SJCRH30 (cell line): ENCODE results near the gene ACTN1. TPM values are rescaled to one million over a fixed set of nuclear protein-coding genes. Genes with fewer than 3 reads are reported as not detected.
"Not testable (repeated sequence)": the region's sequence is repeated elsewhere in the genome, so short reads cannot be mapped to it uniquely, and the experiment has no call there.

Experiments used
- DNase-seq, 2 experiments: peaks; one replicate each; pipeline ENCODE4 v3.0.0-alpha.2; 2015 to 2020
- H3K27ac ChIP-seq: fragments of 250-450 bp; sonication (Bioruptor Pico); 2 replicates; pipeline ENCODE4 v1.5.1; 2020; ENCODE audit warnings: mild to moderate bottlenecking, moderate library complexity
- H3K27me3 ChIP-seq: fragments of 250-450 bp; sonication (Bioruptor Pico); 2 replicates; pipeline ENCODE4 v1.5.1; 2020; ENCODE audit warnings: mild to moderate bottlenecking, moderate library complexity
- H3K36me3 ChIP-seq: fragments of 250-450 bp; sonication (Bioruptor Pico); 2 replicates; pipeline ENCODE4 v1.5.1; 2020; ENCODE audit warnings: mild to moderate bottlenecking, moderate library complexity
- H3K4me1 ChIP-seq: fragments of 250-450 bp; sonication (Bioruptor Pico); 2 replicates; pipeline ENCODE4 v1.5.1; 2020; ENCODE audit warnings: mild to moderate bottlenecking, moderate library complexity
- H3K4me3 ChIP-seq: fragments of 250-450 bp; sonication (Bioruptor Pico); 2 replicates; pipeline ENCODE4 v1.5.1; 2020; ENCODE audit warnings: mild to moderate bottlenecking, moderate library complexity
- H3K9me3 ChIP-seq: fragments of 250-450 bp; sonication (Bioruptor Pico); replicated peaks from 2 replicates; pipeline ENCODE4 v1.5.1; 2020; ENCODE audit warnings: mild to moderate bottlenecking, moderate library complexity
- total RNA-seq: library from RNA; depleted of rRNA; stranded (reverse); fragments of >200 nt; shearing (Covaris generic); gene quantifications from 2 replicates; pipeline ENCODE4 v1.2.3, GENCODE V29; 2014; rRNA removed

The ACTN1 gene
- 101 and 104 TPM in 2 replicates for total RNA-seq

DNA sequence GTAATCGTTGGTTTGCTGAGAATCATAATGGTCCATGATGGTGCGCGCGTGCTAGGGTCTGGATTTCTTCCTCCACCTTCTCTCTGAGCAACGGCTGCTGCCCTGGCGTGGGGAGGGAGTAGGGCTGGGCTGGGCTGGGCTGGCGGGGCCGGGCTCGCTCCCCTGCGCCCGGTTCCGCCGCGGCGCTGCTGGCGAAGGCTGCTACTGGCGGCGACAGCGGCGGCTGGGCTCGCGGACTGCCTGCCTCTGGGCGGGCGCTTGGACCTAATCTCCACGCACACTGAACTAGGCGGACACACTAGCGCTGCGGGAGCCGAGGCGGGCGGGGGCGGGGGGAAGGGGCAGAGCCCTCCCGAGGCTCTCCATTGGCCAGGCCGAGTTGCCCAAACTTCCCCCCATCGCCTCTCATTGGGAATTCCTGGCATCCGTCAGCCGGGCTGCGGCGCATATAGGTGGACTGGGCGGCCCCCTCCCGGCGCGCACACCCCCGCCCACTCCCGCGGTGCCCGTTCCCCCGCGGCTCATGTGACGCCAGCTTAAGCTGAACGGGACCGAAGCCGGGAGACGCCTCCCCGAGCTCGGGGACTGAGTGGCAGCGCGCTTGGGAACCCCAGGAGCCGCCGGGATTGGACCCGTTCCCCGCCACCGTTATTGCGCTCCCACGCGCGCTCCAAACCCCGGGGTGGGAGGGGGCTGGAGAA is at the start of gene ACTN1:
Gene ACTN1 (minus strand): TSS at position 282 of the 701 bp plus-strand sequence. CDS start 246 bp downstream, at position 36.
- DNase-seq = peak; percentile 95 to 97
- peaks cover 11% of the 10 kb centered on the region for H3K4me1 ChIP-seq
- peak within 1 kb of the TSS; percentile 81 for H3K4me3 ChIP-seq
- no peaks in the 10 kb centered on the region for H3K27me3 ChIP-seq
- peaks cover 18% of the 10 kb centered on the region for H3K36me3 ChIP-seq
- H3K27ac ChIP-seq = peak within 1 kb of the TSS; percentile 79
- no peaks in the 10 kb centered on the region for H3K9me3 ChIP-seq

DNA sequence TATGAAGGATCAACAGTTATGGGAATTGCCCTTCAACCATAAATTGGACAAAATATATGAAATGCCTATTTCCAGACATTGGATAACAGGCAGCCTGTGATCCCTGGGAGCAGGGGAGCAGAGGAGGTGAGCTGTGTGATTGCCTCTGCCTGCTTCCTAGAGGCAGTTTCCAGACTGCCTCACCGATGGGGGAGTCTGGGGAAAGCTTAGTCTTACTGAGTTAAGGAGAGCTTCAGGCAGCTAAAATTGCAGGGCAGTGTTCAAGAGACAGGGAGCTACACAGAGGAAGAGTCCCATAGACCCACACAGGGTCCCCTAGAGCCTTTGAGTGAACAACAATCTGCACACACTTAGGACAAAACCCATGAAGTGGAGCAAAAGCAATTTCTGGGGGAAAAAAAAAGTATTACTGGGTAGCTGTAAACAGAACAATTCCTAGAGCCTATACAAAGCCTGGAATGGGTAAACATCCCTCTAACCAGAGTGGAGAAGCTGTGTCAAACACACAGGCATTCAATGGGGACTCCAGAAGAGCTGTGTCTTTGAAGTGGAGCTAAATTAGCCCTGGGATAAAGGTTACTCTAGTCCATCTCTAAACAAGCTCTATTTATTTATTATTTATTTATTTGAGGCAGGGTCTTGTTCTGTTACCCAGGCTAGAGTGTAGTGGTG is 48.3 kb upstream of the ACTN1 start:
- DNase-seq = no peak
- no peaks in the 10 kb centered on the region for H3K4me1 ChIP-seq
- H3K27ac ChIP-seq = no peak overlapping the region
- no peaks in the 10 kb centered on the region for H3K27me3 ChIP-seq
- H3K36me3 ChIP-seq = no peaks in the 10 kb centered on the region
- H3K9me3 ChIP-seq = no peaks in the 10 kb centered on the region
- H3K4me3 ChIP-seq = no peak overlapping the region

DNA sequence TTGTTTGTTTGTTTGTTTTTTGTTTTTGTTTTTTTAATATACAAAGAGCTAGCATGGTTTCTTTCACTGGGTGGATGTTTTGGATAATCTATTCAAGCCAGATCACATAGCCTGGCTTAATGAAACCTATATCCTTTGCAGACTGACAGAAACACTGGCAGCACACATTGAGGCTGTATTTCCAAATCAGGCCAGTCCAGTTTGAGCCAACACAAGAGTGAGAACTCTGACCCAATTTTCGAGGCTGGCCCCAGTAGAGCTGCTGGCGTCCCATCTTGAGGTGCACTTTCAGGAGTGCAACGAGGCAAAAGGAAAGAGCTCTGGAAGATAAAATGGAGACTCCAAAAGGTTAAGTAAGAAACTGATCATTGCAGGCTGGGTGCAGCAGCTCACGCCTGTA is 43.9 kb upstream of the ACTN1 start:
- no peak for DNase-seq
- H3K36me3 ChIP-seq = no peaks in the 10 kb centered on the region

DNA sequence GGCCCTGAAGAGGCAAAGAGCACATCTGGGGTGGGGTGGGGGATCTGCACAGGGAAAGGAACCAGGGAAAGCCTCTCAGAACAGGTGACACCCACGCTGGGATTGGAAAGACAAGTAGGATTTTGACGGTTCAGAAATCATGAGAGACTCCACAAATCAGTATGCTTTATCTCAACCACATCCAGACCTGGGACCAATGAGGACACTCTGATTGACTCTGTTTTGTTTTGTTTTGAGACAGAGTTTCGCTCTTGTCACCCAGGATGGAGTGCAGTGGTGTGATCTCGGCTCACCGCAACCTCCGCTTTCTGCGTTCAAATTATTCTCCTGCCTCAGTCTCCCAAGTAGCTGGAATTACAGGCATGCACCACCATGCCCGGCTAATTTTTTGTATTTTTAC is 43.0 kb upstream of the ACTN1 start:
- not testable (repeated sequence) for DNase-seq, H3K9me3 ChIP-seq, H3K27ac ChIP-seq, H3K4me1 ChIP-seq, H3K4me3 ChIP-seq, H3K27me3 ChIP-seq, H3K36me3 ChIP-seq

More for the DNA sequence above, 43.9 kb upstream of the ACTN1 start:
- no peaks in the 10 kb centered on the region for H3K9me3 ChIP-seq
- H3K27ac ChIP-seq = no peak overlapping the region
- no peak overlapping the region for H3K4me3 ChIP-seq
- H3K4me1 ChIP-seq = no peaks in the 10 kb centered on the region
- H3K27me3 ChIP-seq = no peaks in the 10 kb centered on the region

DNA sequence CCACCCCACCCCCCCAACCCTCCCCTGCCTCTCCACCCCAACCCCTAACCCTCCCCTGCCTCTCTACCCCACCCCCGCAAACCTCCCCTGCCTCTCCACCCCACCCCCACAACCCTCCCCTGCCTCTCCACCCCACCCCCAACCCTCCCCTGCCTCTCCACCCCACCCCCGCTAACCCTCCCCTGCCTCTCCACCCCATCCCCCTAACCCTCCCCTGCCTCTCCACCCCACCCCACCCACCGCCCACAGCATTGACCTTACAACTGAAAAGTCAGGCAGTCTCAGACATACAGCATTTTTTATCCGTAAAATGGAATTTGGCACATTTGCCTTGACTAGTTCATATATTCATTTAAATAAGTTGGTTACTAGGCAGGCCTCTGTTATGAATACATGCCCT is 38.6 kb upstream of the ACTN1 start:
- no peaks in the 10 kb centered on the region for H3K36me3 ChIP-seq
- peaks cover 8% of the 10 kb centered on the region for H3K4me1 ChIP-seq
- DNase-seq = no peak
- no peak overlapping the region for H3K27ac ChIP-seq
- H3K4me3 ChIP-seq = no peak overlapping the region
- H3K27me3 ChIP-seq = no peaks in the 10 kb centered on the region
- no peaks in the 10 kb centered on the region for H3K9me3 ChIP-seq

DNA sequence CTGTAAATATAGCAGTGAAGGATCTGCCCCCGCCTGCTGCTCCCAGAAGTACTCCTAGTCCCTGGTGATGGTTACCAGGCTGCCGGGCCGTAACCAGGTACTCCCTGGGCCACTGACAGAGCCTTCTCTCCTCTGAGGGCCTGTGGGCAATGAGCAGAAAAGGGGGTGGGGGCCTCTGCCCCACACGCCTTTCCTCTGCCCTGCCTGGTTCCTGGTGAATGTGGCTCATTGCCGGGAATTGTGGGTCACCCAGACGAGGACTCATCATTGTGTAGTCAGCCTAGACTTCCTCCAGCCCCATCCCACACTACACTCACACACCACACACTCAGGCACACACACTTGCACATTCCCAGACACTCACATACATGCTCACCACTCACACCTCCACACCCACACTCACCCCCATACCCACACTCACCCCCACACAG is 35.7 kb upstream of the ACTN1 start:
- H3K27me3 ChIP-seq = no peaks in the 10 kb centered on the region
- H3K36me3 ChIP-seq = no peaks in the 10 kb centered on the region
- peaks cover 8% of the 10 kb centered on the region for H3K4me1 ChIP-seq
- H3K27ac ChIP-seq = no peak overlapping the region
- no peak overlapping the region for H3K4me3 ChIP-seq
- H3K9me3 ChIP-seq = no peaks in the 10 kb centered on the region
- DNase-seq = no peak

DNA sequence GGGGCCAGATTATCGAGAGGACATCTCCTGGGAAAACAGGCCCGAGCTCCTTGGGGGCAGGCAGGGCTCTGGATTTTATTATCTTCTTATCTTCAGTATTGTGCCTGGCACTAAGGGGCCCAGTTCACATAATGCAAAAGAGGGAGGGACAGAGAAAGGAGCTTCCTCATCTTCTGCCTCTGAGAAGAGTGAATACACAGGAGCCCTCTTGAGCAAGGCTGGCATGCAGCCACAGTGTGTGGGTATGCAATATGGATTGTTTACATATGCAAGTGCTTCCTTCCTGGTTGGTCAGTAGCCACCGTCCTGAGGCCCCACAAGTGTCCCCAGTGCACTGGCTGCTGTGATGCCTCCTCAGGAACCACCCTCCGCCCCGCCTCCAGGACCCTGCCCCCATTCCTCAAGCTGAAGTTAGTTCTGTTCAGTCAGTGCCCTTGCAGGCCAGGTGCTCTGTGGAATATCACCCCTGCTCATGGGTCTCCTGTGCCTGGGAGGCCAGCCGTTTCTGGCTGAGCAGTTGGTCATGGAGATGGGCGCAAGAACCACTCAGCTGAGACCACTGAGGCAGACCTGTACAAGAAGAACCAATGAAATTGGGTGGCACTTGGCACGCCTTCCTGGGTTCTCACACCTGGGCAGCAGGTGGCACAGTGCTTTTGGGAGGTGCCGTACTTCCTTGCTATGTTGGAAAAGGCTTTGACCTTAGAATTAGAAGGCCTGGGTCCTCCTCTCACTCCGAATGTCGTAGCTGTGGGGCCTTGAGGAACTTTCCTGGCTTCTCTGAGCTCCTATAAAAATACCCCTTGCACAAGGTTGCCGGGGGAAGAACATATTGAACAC is 35.1 kb upstream of the ACTN1 start:
- peak; percentile 66 to 76 for DNase-seq
- H3K4me1 ChIP-seq = peaks cover 8% of the 10 kb centered on the region
- no peaks in the 10 kb centered on the region for H3K27me3 ChIP-seq
- H3K36me3 ChIP-seq = no peaks in the 10 kb centered on the region
- no peak overlapping the region for H3K27ac ChIP-seq
- H3K9me3 ChIP-seq = no peaks in the 10 kb centered on the region
- H3K4me3 ChIP-seq = no peak overlapping the region

DNA sequence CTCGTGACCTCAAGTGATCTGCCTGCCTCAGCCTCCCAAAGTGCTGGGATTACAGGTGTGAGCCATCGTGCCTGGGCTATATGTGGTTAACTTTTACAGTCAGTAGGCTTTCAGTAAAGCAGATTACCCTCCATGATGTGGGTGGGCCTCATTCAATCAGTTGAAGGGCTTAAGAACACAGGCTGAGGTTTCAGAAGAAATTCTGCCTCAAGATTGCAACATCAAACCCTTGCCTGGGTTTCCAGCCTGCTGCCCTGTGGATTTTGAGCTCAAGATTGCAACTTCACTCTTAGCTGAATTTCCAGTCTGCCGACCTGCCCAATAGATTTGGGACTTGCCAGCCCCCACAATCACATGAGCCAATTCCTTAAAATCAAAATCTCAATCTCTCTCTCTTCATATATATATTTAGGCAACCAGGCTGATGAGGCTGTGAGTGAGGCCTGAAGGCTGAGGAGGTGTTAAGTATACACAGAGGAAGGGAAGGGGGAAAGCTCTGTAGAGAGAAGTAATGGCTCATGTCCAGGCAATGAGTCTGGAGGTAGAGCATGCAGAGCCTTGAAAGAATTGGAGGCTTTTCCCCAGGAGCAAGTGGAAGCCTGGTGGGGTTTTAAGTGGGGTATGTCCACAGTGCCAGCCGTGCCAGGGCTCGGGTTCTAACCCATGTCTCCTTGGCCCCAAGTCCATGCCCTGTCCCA is 33.3 kb upstream of the ACTN1 start:
- no peak overlapping the region for H3K27ac ChIP-seq
- no peak for DNase-seq

DNA sequence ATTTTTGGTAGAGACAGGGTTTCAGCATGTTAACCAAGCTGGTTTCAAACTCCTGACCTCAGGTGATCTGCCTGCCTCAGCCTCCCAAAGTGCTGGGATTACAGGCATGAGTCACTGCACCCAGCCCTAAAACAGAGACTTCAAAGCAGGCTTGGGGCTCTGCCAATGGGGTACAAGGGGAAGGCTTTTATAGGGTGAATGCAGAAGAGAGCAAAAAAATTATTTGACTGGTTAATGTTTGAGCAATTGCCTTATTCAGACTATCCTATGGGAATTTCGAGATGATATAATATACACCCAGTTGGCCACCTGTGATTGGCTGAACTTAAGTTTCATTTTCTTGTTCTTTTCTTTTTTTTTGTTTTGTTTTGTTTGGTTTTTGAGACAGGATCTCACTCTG is 31.5 kb upstream of the ACTN1 start:
- no peak overlapping the region for H3K4me3 ChIP-seq
- no peaks in the 10 kb centered on the region for H3K36me3 ChIP-seq
- H3K27ac ChIP-seq = no peak overlapping the region
- no peaks in the 10 kb centered on the region for H3K9me3 ChIP-seq
- DNase-seq = no peak
- H3K27me3 ChIP-seq = no peaks in the 10 kb centered on the region
- H3K4me1 ChIP-seq = peaks cover 12% of the 10 kb centered on the region

More for the DNA sequence above, 33.3 kb upstream of the ACTN1 start:
- Histone ChIP-seq H3K9me3 (no peaks in the 10 kb centered on the region), H3K4me3 (no peak overlapping the region), H3K4me1 (peaks cover 8% of the 10 kb centered on the region), H3K36me3 (no peaks in the 10 kb centered on the region), H3K27me3 (no peaks in the 10 kb centered on the region)

DNA sequence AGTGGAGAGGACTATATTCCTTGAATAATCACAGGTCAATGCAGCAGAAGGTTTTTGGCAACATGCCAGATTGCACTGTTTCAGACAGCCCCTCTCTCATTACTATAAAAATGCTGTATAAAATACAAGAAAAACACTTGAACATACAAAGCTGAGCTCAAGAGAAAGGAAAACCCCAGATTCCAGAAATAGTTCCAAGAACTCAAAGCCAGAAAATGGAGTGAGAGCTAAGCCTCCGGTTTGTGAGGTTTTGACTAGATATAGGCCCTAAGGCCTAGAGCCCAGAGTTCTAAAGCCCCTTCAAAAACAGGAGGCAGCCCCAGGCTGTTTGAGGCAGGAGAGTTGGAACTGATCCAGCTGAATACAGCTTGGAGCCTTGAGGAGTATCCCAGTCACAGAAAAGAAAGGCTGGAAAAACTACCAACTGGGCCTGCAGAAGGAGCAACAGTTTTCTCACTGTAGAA is 29.4 kb upstream of the ACTN1 start:
- Histone ChIP-seq H3K27ac (no peak overlapping the region), H3K9me3 (no peaks in the 10 kb centered on the region), H3K4me3 (no peak overlapping the region), H3K4me1 (peaks cover 11% of the 10 kb centered on the region; the same call in 1 of the 2 replicates), H3K27me3 (no peaks in the 10 kb centered on the region), H3K36me3 (no peaks in the 10 kb centered on the region)
- DNase-seq = peak; percentile 57 to 77

DNA sequence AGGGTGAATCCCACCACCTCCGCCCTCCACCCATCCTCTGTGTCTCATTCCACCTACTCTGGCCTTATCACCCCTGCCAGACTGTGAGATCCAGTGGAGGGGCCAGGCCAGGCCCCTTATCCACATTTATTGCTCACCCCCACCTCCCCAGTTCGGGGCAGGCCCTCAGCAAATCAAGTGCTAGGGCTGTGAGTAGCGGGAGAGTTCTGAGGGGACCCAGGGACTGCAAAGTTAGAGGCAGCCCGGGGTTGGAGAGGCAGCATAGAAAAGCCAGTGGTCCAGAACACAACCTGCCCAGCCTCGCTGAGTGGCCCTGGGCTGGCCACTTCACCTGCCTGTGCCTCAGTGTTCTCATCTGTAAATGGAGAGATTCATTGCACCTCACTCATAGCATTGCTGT is 27.2 kb upstream of the ACTN1 start:
- peaks cover 11% of the 10 kb centered on the region; the same call in 1 of the 2 replicates for H3K4me1 ChIP-seq
- DNase-seq = no peak
- no peaks in the 10 kb centered on the region for H3K27me3 ChIP-seq
- H3K4me3 ChIP-seq = no peak overlapping the region
- H3K36me3 ChIP-seq = no peaks in the 10 kb centered on the region
- H3K9me3 ChIP-seq = no peaks in the 10 kb centered on the region
- H3K27ac ChIP-seq = no peak overlapping the region

DNA sequence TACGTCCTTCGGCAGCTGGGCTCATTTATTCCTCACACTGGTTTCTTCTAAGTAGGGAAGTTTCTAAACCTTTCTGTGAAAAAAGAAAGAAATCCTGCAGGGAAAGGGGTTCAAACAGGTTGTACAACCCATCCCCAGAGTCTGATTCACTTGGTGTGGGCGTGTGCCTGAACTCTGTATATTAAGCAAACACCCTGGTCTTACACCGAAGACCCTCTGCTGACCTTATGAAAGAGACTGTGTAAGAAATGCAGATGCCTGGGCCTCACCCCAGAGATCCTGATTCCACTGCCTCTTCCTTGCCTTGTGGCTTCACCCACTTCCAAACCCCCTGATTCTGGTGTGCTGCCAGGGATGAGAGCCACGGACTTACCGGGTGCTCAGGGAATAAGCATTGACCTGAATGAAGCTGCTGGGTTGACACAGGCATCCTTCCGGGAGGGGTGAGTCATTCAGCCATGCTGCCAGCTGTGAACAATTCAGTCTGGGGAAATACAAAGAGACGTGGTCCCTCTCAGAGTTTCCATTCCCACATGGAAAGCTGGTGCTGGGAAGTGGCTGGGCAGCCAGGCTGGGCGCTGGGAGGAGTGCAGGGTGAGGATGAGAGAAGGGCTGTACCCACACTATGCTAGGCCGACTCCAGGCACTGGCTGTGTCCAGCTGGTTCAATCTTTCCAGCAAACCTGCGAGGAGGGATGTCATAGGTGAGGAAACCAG is 26.5 kb upstream of the ACTN1 start:
- no peak overlapping the region for H3K27ac ChIP-seq
- DNase-seq = peak; percentile 69 to 76

DNA sequence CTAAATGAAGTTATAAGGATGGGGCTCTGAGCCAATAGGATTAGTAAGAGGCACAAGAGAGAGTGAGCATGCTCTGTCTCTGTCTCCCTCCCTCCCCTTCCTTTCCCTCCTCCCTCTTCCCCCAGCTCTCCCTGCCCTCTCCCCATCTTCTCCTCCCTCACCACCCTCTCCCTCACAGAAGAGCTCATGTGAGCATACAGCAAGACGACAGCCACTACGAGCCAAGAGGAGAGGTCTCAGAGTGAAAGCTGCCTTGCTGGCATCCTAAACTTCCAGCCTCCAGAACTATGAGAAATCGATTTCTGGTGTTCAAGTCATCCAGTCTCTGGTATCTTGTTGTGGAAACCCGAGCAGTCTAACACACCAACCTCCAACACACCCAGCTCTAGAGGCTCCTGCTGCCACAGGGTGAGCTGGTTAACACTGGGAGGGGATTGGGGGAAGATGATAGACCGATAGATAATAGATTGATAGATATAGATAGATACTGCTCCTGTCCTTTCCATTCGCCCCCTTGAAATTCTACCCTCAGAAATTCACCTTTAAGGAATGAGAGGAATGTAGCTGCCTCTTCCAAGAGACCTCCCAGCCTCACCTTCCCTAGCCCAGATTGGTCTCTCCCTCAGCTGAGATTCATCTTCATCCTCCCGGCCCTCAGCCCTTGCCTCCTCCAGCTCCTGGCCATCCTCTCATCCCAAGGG is 25.8 kb upstream of the ACTN1 start:
- Histone ChIP-seq H3K27ac (no peak overlapping the region), H3K9me3 (no peaks in the 10 kb centered on the region; the same call in 1 of the 2 replicates), H3K27me3 (no peaks in the 10 kb centered on the region), H3K36me3 (no peaks in the 10 kb centered on the region), H3K4me3 (no peak overlapping the region), H3K4me1 (peaks cover 11% of the 10 kb centered on the region; the same call in 1 of the 2 replicates)
- DNase-seq = no peak

More for the DNA sequence above, 26.5 kb upstream of the ACTN1 start:
- peaks cover 11% of the 10 kb centered on the region; the same call in 1 of the 2 replicates for H3K4me1 ChIP-seq
- no peaks in the 10 kb centered on the region for H3K36me3 ChIP-seq
- H3K27me3 ChIP-seq = no peaks in the 10 kb centered on the region
- H3K9me3 ChIP-seq = no peaks in the 10 kb centered on the region; the same call in 1 of the 2 replicates
- no peak overlapping the region for H3K4me3 ChIP-seq
